GM12872 (cell line): Measurements from ENCODE around the gene GRK1.

Source experiments
- CTCF ChIP-seq: IDR thresholded peaks from 3 replicates; pipeline ENCODE4 v1.5.1; 2011; ENCODE audit warnings: low read depth, mild to moderate bottlenecking, low read length, moderate library complexity; ENCODE audit not compliant: insufficient read depth

The GRK1 gene

GRCh38 chr13:113749967-113750366 is 82.9 kb downstream of the GRK1 start:
- TF ChIP-seq CTCF, result no peak

GRCh38 chr13:113750554-113751399 is 83.8 kb downstream of the GRK1 start:
- no peak for TF ChIP-seq CTCF

GRCh38 chr13:113751491-113751890 is 84.5 kb downstream of the GRK1 start:
- TF ChIP-seq CTCF, result no peak

- TF ChIP-seq CTCF, result no peak
Measured at GRCh38 chr13:113753171-113753570, 86.2 kb downstream of the GRK1 start.

- TF ChIP-seq CTCF, result no peak
Measured at GRCh38 chr13:113754242-113754641, 87.2 kb downstream of the GRK1 start.

GRCh38 chr13:113754691-113755090 is 87.7 kb downstream of the GRK1 start:
- no peak for TF ChIP-seq CTCF

- TF ChIP-seq CTCF, result no peak
Measured at GRCh38 chr13:113756441-113757097, 89.5 kb downstream of the GRK1 start.
